WTC11 (cell line): ENCODE data around the gene HMGN4. TPM values are rescaled to one million over a fixed set of nuclear protein-coding genes. Genes with fewer than 3 reads are reported as not detected.

Experiments used
- ATAC-seq: fragments of 200-7000 bp; cut with Tn5 transposase; 2 replicates; pipeline ENCODE4 v1.10.0; 2021; ENCODE audit warnings: mild to moderate bottlenecking, moderate library complexity
- Bru-seq: library from RNA; stranded (reverse); fragments of 400-500 nt; gene quantifications from one replicate; lab custom pipeline; 2021; lab: Mats Ljungman, UMichigan
- CTCF ChIA-PET: fragments of 300-600 bp; sonication (Branson Sonifier 250); formaldehyde crosslinking; loops from one replicate; lab custom pipeline; 2021; ENCODE audit warnings: antibody characterized with exemption; lab: Charles Lee
- POLR2A ChIA-PET: fragments of 350-600 bp; sonication (Branson Sonifier 250); formaldehyde crosslinking; loops from one replicate; lab custom pipeline; 2021; ENCODE audit warnings: antibody characterized with exemption; lab: Charles Lee
- DNase-seq: peaks from one replicate; pipeline ENCODE4 v3.0.0; 2021; ENCODE audit warnings: low spot score
- H3K27ac Mint-ChIP-seq: 2 replicates; pipeline ENCODE4 v1.8.0; 2021; ENCODE audit warnings: mixed read lengths
- H3K27me3 Mint-ChIP-seq: 2 replicates; pipeline ENCODE4 v1.8.0; 2021; ENCODE audit warnings: low read depth, mild to moderate bottlenecking, moderate library complexity, mixed read lengths
- H3K36me3 Mint-ChIP-seq: 2 replicates; pipeline ENCODE4 v1.8.0; 2021; ENCODE audit warnings: mixed read lengths
- H3K4me1 Mint-ChIP-seq: 2 replicates; pipeline ENCODE4 v1.8.0; 2022; ENCODE audit warnings: mixed read lengths
- H3K4me3 Mint-ChIP-seq: 2 replicates; pipeline ENCODE4 v1.8.0; 2021; ENCODE audit warnings: mild to moderate bottlenecking, moderate library complexity, mixed read lengths
- H3K9me3 Mint-ChIP-seq: 2 replicates; pipeline ENCODE4 v1.8.0; 2021; ENCODE audit warnings: mixed read lengths
- FOXK1 ChIP-seq: sonication (generic); formaldehyde crosslinking; IDR thresholded peaks from 2 replicates; pipeline ENCODE4 v1.8.0; 2022; ENCODE audit warnings: mild to moderate bottlenecking, moderate library complexity, missing genetic modification reagents
- FOXP1 ChIP-seq: sonication (generic); formaldehyde crosslinking; IDR thresholded peaks from 2 replicates; pipeline ENCODE4 v1.8.0; 2022; ENCODE audit warnings: missing genetic modification reagents, mild to moderate bottlenecking, moderate library complexity, borderline replicate concordance
- TEAD1 ChIP-seq: sonication (generic); formaldehyde crosslinking; IDR thresholded peaks from 2 replicates; pipeline ENCODE4 v1.8.0; 2022; ENCODE audit warnings: mild to moderate bottlenecking, missing genetic modification reagents
- ZNF219 ChIP-seq: sonication (generic); formaldehyde crosslinking; IDR thresholded peaks from 2 replicates; pipeline ENCODE4 v1.8.0; 2023; ENCODE audit warnings: missing genetic modification reagents, mild to moderate bottlenecking, borderline replicate concordance
- ZNF232 ChIP-seq: sonication (generic); formaldehyde crosslinking; IDR thresholded peaks from 2 replicates; pipeline ENCODE4 v1.8.0; 2022; ENCODE audit warnings: mild to moderate bottlenecking, missing genetic modification reagents
- long read RNA-seq, 3 experiments: library from RNA in 1 of 3; library from capped mRNA in 1 of 3; library from polyadenylated mRNA in 1 of 3; unstranded in 2 of 3; stranded (forward) in 1 of 3; transcript quantifications; one replicate each; pipeline ENCODE4 v2.0.0, GENCODE V29; 2021
- total RNA-seq: library from RNA; stranded (reverse); gene quantifications from 3 replicates; pipeline ENCODE4 v1.2.3, GENCODE V29; 2021
- TF ChIP-seq, protein P1 (sequence below): sonication (generic); formaldehyde crosslinking; IDR thresholded peaks from 2 replicates; pipeline ENCODE4 v1.8.0; 2023; ENCODE audit warnings: missing genetic modification reagents, mild to moderate bottlenecking, borderline replicate concordance
- TF ChIP-seq, protein P2 (sequence below): fragments of 200-600 bp; IDR thresholded peaks from 2 replicates; pipeline ENCODE4 v1.8.0; 2022; ENCODE audit warnings: antibody characterized with exemption
- TF ChIP-seq, protein P3 (sequence below): sonication (generic); formaldehyde crosslinking; IDR thresholded peaks from 2 replicates; pipeline ENCODE4 v1.8.1; 2023; ENCODE audit warnings: mild to moderate bottlenecking, moderate library complexity, missing genetic modification reagents
- TF ChIP-seq, protein P4 (sequence below): sonication (generic); formaldehyde crosslinking; IDR thresholded peaks from 2 replicates; pipeline ENCODE4 v1.8.0; 2022; ENCODE audit warnings: mild to moderate bottlenecking, missing genetic modification reagents
- TF ChIP-seq, protein P5 (sequence below): fragments of 250-450 bp; sonication (Bioruptor Pico); IDR thresholded peaks from 2 replicates; pipeline ENCODE4 v1.9.0; 2021; ENCODE audit warnings: moderate library complexity, mild to moderate bottlenecking, inconsistent platforms, borderline replicate concordance

The HMGN4 gene
- 57.1 to 67.4 TPM (median 57.6 TPM) in 3 replicates for total RNA-seq
- percentile 92 among the genes with signal in this experiment for Bru-seq, nascent RNA
- long read RNA-seq, experiment 1, transcript HMGN4-201 (2 exons, 1,225 nt), result major isoform, 128 of 167 reads
- long read RNA-seq, experiment 1, partial matches to known transcripts, result 4 of 167 reads
- long read RNA-seq, experiment 1, other reads (novel, unspliced or antisense), result 35 of 167 reads
- long read RNA-seq, experiment 2, transcript HMGN4-201 (2 exons, 1,225 nt), result major isoform, 62 of 103 reads
- long read RNA-seq, experiment 2, partial matches to known transcripts, result 0 of 103 reads
- long read RNA-seq, experiment 2, other reads (novel, unspliced or antisense), result 41 of 103 reads
- long read RNA-seq, experiment 3, transcript HMGN4-201 (2 exons, 1,225 nt), result major isoform, 70 of 94 reads
- long read RNA-seq, experiment 3, partial matches to known transcripts, result 0 of 94 reads
- long read RNA-seq, experiment 3, other reads (novel, unspliced or antisense), result 24 of 94 reads

DNA sequence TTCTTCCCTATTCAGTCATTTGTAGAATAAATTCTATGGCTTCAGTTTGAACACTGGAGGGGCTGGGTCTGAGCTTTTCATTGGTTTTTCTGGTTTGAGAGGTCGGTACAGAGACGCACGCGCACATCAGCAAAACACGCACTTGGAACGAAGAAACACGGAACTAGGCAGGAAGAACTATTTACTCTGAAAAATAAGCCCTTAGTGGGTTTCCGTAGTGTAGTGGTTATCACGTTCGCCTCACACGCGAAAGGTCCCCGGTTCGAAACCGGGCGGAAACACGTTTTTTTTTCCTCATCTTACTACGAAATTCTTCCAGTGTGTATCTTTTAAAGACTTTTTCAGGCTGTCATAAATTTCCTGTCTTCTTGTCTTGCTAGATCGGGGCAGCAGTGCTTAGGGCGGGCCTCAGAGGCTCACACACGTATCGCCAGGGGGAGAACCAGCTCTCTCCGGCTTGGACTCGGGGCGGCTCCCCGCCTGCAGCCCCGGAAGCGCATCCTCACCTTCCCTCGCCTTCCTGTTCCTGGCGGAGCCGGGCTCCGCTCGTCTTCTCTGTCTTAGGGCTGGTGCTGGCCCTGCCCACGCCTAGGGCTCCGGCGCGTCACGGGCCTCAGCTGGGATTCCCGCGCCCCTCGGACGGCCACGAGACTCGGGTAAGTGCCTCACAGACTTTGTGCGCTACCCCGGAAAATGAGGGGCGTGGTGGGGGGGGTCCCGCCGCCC lies at the start of gene HMGN4:
HMGN4 (plus strand) TSS at position 521 of the 726 bp plus-strand sequence. CDS start 6,841 bp downstream, outside the sequence.
- ChIA-PET POLR2A (interaction anchor here (1.0 to 2.0 kb wide), 8 partner anchors 10 to 609 kb away, joined by 3 to 11 read pairs (median 4); a partner anchor contains a TSS), CTCF (interaction anchor here (0.6 to 3.8 kb wide), 12 partner anchors 13 to 216 kb away, joined by 3 to 19 read pairs (median 6); partner anchors contain the start of gene BTN1A1)
- TF ChIP-seq ZNF219 (CRISPR knock-in tag) (no peak), ZNF232 (CRISPR knock-in tag) (0 out of 2 replicates have a peak, but pooled peaks have one; percentile 60), TEAD1 (CRISPR knock-in tag) (0 out of 2 replicates have a peak, but pooled peaks have one; percentile 25), FOXP1 (CRISPR knock-in tag) (peak; percentile 78; the same call in 1 of the 2 replicates), FOXK1 (CRISPR knock-in tag) (peak; percentile 25; the same call in 1 of the 2 replicates)
- TF ChIP-seq, protein P1, sequence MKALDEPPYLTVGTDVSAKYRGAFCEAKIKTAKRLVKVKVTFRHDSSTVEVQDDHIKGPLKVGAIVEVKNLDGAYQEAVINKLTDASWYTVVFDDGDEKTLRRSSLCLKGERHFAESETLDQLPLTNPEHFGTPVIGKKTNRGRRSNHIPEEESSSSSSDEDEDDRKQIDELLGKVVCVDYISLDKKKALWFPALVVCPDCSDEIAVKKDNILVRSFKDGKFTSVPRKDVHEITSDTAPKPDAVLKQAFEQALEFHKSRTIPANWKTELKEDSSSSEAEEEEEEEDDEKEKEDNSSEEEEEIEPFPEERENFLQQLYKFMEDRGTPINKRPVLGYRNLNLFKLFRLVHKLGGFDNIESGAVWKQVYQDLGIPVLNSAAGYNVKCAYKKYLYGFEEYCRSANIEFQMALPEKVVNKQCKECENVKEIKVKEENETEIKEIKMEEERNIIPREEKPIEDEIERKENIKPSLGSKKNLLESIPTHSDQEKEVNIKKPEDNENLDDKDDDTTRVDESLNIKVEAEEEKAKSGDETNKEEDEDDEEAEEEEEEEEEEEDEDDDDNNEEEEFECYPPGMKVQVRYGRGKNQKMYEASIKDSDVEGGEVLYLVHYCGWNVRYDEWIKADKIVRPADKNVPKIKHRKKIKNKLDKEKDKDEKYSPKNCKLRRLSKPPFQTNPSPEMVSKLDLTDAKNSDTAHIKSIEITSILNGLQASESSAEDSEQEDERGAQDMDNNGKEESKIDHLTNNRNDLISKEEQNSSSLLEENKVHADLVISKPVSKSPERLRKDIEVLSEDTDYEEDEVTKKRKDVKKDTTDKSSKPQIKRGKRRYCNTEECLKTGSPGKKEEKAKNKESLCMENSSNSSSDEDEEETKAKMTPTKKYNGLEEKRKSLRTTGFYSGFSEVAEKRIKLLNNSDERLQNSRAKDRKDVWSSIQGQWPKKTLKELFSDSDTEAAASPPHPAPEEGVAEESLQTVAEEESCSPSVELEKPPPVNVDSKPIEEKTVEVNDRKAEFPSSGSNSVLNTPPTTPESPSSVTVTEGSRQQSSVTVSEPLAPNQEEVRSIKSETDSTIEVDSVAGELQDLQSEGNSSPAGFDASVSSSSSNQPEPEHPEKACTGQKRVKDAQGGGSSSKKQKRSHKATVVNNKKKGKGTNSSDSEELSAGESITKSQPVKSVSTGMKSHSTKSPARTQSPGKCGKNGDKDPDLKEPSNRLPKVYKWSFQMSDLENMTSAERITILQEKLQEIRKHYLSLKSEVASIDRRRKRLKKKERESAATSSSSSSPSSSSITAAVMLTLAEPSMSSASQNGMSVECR (CRISPR knock-in tag), result peak; percentile 59; the same call in 1 of the 2 replicates
- TF ChIP-seq, protein P2, sequence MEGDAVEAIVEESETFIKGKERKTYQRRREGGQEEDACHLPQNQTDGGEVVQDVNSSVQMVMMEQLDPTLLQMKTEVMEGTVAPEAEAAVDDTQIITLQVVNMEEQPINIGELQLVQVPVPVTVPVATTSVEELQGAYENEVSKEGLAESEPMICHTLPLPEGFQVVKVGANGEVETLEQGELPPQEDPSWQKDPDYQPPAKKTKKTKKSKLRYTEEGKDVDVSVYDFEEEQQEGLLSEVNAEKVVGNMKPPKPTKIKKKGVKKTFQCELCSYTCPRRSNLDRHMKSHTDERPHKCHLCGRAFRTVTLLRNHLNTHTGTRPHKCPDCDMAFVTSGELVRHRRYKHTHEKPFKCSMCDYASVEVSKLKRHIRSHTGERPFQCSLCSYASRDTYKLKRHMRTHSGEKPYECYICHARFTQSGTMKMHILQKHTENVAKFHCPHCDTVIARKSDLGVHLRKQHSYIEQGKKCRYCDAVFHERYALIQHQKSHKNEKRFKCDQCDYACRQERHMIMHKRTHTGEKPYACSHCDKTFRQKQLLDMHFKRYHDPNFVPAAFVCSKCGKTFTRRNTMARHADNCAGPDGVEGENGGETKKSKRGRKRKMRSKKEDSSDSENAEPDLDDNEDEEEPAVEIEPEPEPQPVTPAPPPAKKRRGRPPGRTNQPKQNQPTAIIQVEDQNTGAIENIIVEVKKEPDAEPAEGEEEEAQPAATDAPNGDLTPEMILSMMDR, result no peak
- TF ChIP-seq, protein P3, sequence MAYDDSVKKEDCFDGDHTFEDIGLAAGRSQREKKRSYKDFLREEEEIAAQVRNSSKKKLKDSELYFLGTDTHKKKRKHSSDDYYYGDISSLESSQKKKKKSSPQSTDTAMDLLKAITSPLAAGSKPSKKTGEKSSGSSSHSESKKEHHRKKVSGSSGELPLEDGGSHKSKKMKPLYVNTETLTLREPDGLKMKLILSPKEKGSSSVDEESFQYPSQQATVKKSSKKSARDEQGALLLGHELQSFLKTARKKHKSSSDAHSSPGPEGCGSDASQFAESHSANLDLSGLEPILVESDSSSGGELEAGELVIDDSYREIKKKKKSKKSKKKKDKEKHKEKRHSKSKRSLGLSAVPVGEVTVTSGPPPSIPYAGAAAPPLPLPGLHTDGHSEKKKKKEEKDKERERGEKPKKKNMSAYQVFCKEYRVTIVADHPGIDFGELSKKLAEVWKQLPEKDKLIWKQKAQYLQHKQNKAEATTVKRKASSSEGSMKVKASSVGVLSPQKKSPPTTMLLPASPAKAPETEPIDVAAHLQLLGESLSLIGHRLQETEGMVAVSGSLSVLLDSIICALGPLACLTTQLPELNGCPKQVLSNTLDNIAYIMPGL (CRISPR knock-in tag), result peak; percentile 92; the same call in 1 of the 2 replicates
- Mint-ChIP-seq H3K9me3 (no peaks in the 10 kb centered on the region), H3K27ac (peak within 1 kb of the TSS; percentile 100), H3K4me1 (peaks cover 34% of the 10 kb centered on the region), H3K36me3 (peaks cover 11% of the 10 kb centered on the region), H3K27me3 (no peaks in the 10 kb centered on the region), H3K4me3 (peak within 1 kb of the TSS; percentile 96)
- peak; percentile 70 for ATAC-seq
- DNase-seq, result peak; percentile 81

DNA sequence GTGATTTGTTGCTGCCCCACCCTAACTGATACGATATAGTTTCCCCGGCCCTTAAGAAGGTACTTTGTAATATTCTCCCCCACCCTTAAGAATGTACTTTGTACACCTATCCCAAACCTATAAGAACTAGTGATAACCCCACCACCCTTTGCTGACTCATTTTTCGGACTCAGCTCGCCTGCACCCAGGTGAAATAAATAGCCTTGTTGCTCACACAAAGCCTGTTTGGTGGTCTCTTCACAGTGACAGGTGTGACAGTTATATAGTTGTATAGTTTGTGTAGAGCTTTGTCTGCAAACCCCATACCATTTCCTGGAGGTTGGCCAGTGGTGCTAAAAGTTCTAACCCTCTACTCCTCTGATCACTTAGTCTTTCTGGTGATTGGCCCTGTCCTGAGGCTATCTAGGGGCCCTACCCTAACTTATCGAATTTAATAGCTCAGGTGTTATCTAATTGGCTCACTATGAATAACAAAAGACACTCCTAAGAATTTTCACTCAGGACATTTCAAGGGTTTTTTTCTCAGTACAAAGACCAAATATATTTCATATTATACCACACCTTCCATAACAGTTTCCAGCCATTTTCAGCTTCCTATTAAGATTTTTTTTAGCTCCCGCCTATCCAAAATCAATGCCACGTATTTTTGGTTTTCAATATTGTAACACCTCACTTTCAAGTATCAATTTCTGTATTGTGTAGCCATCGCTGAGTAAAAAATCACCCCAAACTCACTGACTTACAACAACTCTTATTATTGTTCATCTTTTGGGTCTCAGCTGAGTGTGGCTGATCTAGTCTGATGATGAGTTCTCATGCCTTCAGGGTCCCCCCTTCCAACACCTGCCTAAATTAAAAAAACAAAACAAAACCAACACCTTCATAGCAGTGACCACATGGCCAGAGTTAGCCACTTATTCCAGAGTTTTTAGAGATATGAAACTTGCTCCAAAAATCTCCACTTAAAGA lies 47.9 kb upstream of the HMGN4 start:
- no peaks in the 10 kb centered on the region for H3K4me1 Mint-ChIP-seq
- no peak overlapping the region for H3K4me3 Mint-ChIP-seq
- H3K27me3 Mint-ChIP-seq, result peaks cover 3% of the 10 kb centered on the region
- ATAC-seq, result no peak
- TF ChIP-seq, protein P4, sequence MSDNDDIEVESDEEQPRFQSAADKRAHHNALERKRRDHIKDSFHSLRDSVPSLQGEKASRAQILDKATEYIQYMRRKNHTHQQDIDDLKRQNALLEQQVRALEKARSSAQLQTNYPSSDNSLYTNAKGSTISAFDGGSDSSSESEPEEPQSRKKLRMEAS (CRISPR knock-in tag), result no peak
- TF ChIP-seq, protein P5, sequence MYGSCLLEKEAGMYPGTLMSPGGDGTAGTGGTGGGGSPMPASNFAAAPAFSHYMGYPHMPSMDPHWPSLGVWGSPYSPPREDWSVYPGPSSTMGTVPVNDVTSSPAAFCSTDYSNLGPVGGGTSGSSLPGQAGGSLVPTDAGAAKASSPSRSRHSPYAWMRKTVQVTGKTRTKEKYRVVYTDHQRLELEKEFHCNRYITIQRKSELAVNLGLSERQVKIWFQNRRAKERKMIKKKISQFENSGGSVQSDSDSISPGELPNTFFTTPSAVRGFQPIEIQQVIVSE (CRISPR knock-in tag), result no peak
- TF ChIP-seq, all 79 proteins: peak for 0
- no peaks in the 10 kb centered on the region; the same call in 1 of the 2 replicates for H3K9me3 Mint-ChIP-seq
- CTCF ChIA-PET, result no interaction called here
- POLR2A ChIA-PET, result no interaction called here
- H3K36me3 Mint-ChIP-seq, result no peaks in the 10 kb centered on the region
- no peak overlapping the region for H3K27ac Mint-ChIP-seq
- DNase-seq, result no peak
